ENCODE measurements around the gene JPT2.

DNA sequence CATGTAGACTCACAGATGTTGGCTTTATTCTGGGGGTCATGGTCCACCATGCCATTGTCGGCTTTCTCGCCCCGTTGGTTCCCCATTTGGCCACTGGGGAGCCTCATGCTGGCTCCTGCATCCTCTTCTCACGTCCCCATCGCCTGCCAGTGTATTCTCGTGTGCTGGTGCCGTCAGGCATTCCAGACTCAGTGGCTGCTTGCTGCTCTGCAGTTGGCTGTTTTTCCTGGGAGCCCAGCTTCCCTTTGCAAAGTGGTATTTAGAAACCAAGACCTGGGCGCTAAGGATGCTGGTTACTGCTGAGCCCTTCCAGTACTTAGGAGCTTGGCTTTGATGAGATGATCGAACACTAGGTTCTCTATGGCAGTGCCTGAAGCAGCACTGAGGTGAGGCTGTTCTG lies 46.8 kb upstream of the JPT2 start:
- TF ChIP-seq, protein P1, sequence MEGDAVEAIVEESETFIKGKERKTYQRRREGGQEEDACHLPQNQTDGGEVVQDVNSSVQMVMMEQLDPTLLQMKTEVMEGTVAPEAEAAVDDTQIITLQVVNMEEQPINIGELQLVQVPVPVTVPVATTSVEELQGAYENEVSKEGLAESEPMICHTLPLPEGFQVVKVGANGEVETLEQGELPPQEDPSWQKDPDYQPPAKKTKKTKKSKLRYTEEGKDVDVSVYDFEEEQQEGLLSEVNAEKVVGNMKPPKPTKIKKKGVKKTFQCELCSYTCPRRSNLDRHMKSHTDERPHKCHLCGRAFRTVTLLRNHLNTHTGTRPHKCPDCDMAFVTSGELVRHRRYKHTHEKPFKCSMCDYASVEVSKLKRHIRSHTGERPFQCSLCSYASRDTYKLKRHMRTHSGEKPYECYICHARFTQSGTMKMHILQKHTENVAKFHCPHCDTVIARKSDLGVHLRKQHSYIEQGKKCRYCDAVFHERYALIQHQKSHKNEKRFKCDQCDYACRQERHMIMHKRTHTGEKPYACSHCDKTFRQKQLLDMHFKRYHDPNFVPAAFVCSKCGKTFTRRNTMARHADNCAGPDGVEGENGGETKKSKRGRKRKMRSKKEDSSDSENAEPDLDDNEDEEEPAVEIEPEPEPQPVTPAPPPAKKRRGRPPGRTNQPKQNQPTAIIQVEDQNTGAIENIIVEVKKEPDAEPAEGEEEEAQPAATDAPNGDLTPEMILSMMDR (IDR thresholded peaks at IDR 0.05; ENCODE audit: borderline replicate concordance, extremely low read depth, low read length, poor library complexity, severe bottlenecking), result no peak
- no peak for TF ChIP-seq EZH2 (IDR thresholded peaks at IDR 0.05; ENCODE audit: borderline replicate concordance, low read depth, low read length, severe bottlenecking)

Data from DND-41 (cell line).